Glomerular endothelial cell (primary cell): ENCODE measurements around the gene MAGED4. TPM values are rescaled to one million over a fixed set of nuclear protein-coding genes. Genes with fewer than 3 reads are reported as not detected.
"Not testable (repeated sequence)": the region's sequence is repeated elsewhere in the genome, so short reads cannot be mapped to it uniquely, and the experiment has no call there.

Source experiments
- DNase-seq: peaks from one replicate; pipeline ENCODE4 v3.0.0-alpha.2; 2011; ENCODE audit warnings: low read depth, low spot score; ENCODE audit errors: extremely low read depth
- total RNA-seq: library from RNA; depleted of rRNA; stranded (reverse); fragments of >200 nt; gene quantifications from 2 replicates; pipeline ENCODE4 v1.2.3, GENCODE V29; 2015

Gene MAGED4, protein sequence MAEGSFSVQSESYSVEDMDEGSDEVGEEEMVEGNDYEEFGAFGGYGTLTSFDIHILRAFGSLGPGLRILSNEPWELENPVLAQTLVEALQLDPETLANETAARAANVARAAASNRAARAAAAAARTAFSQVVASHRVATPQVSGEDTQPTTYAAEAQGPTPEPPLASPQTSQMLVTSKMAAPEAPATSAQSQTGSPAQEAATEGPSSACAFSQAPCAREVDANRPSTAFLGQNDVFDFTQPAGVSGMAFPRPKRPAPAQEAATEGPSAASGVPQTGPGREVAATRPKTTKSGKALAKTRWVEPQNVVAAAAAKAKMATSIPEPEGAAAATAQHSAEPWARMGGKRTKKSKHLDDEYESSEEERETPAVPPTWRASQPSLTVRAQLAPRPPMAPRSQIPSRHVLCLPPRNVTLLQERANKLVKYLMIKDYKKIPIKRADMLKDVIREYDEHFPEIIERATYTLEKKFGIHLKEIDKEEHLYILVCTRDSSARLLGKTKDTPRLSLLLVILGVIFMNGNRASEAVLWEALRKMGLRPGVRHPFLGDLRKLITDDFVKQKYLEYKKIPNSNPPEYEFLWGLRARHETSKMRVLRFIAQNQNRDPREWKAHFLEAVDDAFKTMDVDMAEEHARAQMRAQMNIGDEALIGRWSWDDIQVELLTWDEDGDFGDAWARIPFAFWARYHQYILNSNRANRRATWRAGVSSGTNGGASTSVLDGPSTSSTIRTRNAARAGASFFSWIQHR
- total RNA-seq, result 4.6 and 52.6 TPM in 2 replicates

DNA sequence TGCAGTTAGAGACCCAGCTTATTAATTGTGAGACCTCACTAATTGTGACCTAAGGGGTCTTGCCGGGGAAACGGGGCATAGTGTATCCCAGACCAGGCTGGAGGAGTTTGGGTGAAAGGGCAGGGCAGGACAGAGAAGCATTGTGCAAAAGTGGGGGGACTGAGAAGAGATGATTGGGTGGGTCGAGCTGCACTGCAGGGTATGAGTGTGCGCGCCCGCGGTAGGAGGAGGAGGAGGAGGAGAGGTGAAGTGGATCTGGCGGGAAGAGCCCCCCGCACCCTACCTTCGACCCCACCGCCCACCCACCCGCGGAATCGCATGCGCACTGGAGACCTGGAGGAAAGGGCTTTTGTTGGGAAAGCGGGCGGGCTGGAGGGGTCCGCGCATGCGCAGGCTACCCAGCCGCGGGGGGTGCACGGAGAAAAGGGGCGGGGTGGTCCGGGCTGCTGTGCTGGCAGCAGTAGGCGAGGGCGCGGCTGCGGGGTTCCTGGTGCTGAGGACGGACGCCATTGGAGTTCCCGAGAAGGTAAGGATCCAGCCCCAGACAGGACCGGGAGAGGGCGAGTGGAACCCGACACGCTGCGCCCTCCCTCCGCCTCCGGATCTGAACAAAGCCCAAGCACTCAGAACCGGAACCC is at the start of gene MAGED4:
TSS of gene MAGED4 (plus strand) at position 449 of the 638 bp plus-strand sequence. CDS start 1,035 bp downstream, outside the sequence.
- DNase-seq, result not testable (repeated sequence)

DNA sequence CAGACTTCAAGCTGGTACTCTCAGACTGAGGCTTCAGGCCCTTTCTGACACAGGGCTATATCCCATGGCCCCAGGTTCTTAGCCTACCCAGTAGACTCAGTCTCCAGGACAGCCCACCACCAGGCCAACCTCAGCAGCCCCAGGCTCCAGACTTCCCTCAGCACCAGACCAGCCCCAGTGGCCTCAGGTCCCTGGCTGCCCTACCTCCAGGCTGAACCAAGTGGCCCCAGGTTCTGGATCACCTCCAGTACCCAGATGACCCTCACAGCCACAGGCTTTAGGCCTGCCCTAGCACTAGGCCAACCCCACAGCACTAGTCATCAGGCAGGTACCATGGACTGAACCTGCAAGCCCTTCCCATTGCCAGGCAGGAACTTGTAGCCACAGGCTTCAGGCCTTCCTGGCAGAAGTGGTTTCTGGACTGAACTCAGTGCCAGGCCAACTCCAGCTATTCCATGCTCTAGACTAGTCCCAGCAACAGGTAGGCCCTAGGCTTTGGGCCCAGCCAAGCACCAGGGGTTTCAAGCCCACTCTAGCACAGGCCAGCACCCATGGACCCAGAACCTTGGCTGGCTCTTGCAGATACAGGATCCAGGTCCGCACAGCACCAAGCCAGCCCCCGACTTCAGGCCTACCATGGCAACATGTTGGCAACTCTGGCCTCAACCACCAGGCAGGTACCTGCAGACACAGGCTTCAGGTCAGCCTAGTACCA is 45.7 kb upstream of the MAGED4 start:
- no peak for DNase-seq

DNA sequence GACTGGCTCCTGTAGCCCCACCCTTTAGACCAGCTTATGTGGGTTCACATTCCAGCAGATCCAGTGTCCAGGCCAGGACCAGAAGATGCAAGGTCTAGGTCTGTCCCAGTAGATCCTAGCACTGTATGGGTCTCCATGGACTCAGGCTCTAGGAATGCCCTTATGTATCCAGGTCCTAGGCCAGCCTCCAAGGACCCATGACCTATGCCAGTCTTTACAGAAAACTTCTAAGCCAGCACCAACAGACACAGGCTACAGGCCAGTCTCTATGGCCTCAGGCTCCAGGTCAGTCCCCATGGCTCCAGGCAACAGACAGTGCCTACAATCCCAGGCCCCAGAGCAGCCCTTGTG is 45.2 kb upstream of the MAGED4 start:
- no peak for DNase-seq

- no peak for DNase-seq
Observed at GRCh38 chrX:52140020-52140419, 44.7 kb upstream of the MAGED4 start.

- DNase-seq, result not testable (repeated sequence)
Observed at GRCh38 chrX:52150667-52151066, 34.0 kb upstream of the MAGED4 start.

DNA sequence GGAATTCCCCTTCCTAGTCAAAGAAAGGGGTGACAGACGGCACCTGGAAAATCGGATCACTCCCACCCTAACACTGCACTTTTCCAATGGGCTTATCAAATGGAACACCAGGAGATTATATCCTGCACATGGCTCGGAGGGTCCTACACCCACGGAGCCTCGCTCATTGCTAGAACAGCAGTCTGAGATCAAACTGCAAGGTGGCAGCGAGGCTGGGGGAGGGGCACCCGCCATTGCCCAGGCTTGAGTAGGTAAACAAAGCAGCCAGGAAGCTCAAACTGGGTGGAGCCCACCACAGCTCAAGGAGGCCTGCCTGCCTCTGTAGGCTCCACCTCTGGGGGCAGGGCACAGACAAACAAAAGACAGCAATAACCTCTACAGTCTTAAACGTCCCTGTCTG is 24.5 kb upstream of the MAGED4 start:
- not testable (repeated sequence) for DNase-seq

DNA sequence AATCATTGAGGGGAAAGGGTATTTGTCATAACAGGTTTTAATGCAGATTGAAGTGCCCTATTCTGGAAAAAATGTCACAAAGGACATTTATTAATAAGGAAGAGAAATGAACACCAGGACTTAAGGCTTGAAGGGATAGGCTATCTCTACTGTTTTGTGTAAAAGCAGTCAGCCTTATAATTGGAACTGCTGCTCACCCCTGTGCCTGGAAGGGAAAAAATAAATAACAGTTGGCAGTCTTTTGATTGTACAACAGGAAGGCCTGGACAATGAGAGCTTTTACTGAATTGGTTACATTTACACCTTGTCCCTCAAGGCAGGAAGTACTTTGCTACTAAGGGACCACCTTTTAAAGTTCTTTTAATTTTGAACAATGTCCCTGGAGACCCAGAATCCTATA is 17.8 kb upstream of the MAGED4 start:
- no peak for DNase-seq

DNA sequence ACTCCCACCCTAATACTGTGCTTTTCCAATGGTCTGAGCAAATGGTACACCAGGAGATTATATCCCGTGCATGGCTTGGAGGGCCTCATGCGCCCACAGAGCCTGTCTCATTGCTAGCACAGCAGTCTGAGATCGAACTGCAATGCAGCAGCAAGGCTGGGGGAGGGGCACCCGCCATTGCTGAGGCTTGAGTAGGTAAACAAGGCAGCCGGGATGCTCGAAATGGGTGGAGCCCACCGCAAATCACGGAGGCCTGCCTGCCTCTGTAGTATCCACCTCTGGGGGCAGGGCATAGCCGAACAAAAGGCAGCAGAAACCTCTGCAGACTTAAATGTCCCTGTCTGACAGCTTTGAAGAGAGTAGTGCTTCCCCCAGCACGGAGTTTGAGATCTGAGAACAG is 13.6 kb upstream of the MAGED4 start:
- not testable (repeated sequence) for DNase-seq

GRCh38 chrX:52185078-52185453 is 378 bp downstream of the MAGED4 start:
- not testable (repeated sequence) for DNase-seq

DNA sequence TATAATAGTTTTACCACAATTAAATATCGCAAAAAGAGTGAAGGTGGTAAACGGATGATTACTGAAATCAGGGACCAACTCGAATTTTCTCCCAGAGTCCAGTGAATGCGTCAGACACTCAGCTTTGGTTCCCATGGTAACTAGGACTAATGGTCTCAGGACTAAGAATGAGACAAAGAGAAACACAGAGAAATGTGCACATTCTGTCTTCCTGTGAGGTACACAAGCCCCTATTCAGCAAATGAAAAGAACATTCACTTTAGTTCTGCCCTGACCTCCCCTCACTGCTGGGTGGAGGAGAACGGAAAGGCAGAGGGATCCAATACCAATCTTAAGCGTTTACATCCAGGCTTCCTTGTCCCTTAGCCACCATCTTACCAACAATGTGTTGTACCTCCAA is 26.7 kb downstream of the MAGED4 start:
- not testable (repeated sequence) for DNase-seq

- no peak for DNase-seq
Observed at GRCh38 chrX:52213276-52213675, 28.6 kb downstream of the MAGED4 start.

- no peak for DNase-seq
Observed at GRCh38 chrX:52216541-52216940, 31.9 kb downstream of the MAGED4 start.

- DNase-seq, result no peak
Observed at GRCh38 chrX:52217494-52218160, 32.9 kb downstream of the MAGED4 start.

- no peak for DNase-seq
Observed at GRCh38 chrX:52220936-52221335, 36.2 kb downstream of the MAGED4 start.

Other genes with a start within 250 kb of the MAGED4 start
- 8.8 and 75.3 TPM in 2 replicates for gene MAGED4B, start 115.7 kb upstream of the MAGED4 start, total RNA-seq
- not detected in 2 replicates for gene XAGE2, start 184.1 kb downstream of the MAGED4 start, total RNA-seq